Brain microvascular endothelial cell (primary cell): ENCODE results near the gene FGF2.

ENCODE experiments used
- DNase-seq: peaks from one replicate; pipeline ENCODE4 v3.0.0-alpha.2; 2020
- H3K27ac ChIP-seq: fragments of 250-450 bp; sonication (Bioruptor Pico); 2 replicates; pipeline ENCODE4 v1.5.1; 2020; ENCODE audit warnings: mild to moderate bottlenecking, moderate library complexity
- H3K27me3 ChIP-seq: fragments of 250-450 bp; sonication (Bioruptor Pico); replicated peaks from 2 replicates; pipeline ENCODE4 v1.5.1; 2020; ENCODE audit warnings: mild to moderate bottlenecking
- H3K36me3 ChIP-seq: fragments of 250-450 bp; sonication (Bioruptor Pico); replicated peaks from 2 replicates; pipeline ENCODE4 v1.5.1; 2020; ENCODE audit warnings: mild to moderate bottlenecking
- H3K4me3 ChIP-seq: 2 replicates; pipeline ENCODE4 v1.5.1; 2011; ENCODE audit warnings: low read depth, mild to moderate bottlenecking, control low read depth, low read length, moderate library complexity
- in situ Hi-C: cut with HindIII; loops from 2 replicates; pipeline ENCODE4 v1.10.0; 2017; ENCODE audit warnings: low sequenced_read_pairs, low pct_ligation_motif_present
- TF ChIP-seq, protein P1 (sequence below): IDR thresholded peaks from 2 replicates; pipeline ENCODE4 v1.5.1; 2011; ENCODE audit warnings: low read depth, mild to moderate bottlenecking, moderate library complexity, low read length, control low read depth, inconsistent platforms; ENCODE audit errors: missing control alignments

Gene FGF2

DNA sequence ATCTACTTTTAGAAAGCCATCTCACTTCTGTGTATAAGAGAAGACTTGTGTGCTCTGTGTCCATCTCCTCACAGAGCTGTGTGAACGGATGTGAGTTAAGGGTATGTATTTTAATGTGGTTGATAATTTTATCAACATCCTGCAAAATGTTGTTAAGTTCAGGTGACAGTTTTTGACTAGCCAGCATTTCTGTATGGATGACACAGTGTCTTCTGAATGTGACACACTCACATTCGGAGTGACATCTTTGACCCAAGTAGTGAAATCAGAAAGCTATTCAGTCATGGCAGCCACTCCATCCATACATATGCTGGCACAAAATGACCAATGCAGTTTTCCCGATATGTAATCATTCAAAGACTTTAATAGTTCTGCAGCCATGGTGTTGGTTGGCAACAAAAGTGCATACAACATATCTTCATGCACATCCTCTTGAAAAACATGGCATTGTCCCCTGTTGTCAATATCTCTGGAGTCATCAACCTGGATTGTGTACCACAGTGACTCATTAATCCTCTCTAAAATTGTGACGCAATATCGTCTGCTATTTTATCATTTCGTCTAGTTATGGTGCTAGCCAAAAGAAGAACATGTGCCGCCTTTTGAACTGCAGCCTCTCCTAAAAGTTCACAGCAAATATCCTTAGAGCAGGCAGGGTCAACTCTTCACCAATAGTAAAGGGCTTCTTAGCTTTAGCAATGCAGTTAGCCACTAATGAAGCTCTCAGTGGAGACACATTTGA, 6.8 kb upstream of the FGF2 start:
- TF ChIP-seq, protein P1, sequence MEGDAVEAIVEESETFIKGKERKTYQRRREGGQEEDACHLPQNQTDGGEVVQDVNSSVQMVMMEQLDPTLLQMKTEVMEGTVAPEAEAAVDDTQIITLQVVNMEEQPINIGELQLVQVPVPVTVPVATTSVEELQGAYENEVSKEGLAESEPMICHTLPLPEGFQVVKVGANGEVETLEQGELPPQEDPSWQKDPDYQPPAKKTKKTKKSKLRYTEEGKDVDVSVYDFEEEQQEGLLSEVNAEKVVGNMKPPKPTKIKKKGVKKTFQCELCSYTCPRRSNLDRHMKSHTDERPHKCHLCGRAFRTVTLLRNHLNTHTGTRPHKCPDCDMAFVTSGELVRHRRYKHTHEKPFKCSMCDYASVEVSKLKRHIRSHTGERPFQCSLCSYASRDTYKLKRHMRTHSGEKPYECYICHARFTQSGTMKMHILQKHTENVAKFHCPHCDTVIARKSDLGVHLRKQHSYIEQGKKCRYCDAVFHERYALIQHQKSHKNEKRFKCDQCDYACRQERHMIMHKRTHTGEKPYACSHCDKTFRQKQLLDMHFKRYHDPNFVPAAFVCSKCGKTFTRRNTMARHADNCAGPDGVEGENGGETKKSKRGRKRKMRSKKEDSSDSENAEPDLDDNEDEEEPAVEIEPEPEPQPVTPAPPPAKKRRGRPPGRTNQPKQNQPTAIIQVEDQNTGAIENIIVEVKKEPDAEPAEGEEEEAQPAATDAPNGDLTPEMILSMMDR: no peak
- H3K36me3 ChIP-seq: no peaks in the 10 kb centered on the region
- in situ Hi-C loops: no loop called here
- peak; percentile 50 for DNase-seq
- no peaks in the 10 kb centered on the region for H3K27me3 ChIP-seq
- H3K4me3 ChIP-seq: no peak overlapping the region
- no peak overlapping the region for H3K27ac ChIP-seq

DNA sequence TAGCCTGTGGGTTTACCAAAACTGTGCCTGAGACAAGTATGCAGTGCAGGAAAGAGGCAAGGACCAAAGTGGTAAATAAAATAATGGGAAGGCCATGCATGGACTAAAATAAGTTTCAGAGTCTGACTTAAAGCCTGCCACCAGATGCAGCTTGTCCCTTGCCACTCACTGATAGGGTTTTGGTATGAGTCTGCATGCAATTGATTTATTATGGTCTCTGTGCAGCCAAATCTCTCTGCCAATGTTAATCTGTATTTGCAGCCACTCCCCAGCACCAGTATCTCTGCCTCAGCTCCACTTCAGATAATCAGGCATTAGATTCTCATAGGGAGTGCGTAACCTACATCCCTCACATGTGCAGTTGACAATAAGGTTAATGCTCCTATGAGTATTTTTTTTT, 5.5 kb upstream of the FGF2 start:
- H3K4me3 ChIP-seq: no peak overlapping the region
- TF ChIP-seq, protein P1: no peak
- no peak for DNase-seq
- no peaks in the 10 kb centered on the region for H3K36me3 ChIP-seq
- in situ Hi-C loops: no loop called here
- no peaks in the 10 kb centered on the region for H3K27me3 ChIP-seq
- no peak overlapping the region for H3K27ac ChIP-seq

DNA sequence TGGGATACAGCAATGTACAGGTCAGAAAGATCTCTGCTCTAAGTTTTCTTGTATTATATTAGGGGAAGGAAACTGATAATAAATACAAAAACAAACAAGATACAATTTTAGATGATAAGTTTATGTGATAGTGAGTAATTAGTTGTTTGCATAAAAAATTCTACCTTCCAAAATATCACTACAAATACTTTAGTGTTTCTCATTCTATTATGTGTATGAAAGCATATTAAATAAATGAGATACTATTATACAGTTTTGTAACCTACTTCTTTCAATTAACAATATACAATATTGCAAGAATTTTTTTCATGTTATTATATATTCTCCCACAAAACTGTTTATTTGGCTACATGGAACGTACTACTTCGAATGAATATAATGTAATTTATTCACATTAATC, 4.2 kb upstream of the FGF2 start:
- H3K27ac ChIP-seq: no peak overlapping the region
- no peaks in the 10 kb centered on the region for H3K27me3 ChIP-seq
- H3K4me3 ChIP-seq: no peak overlapping the region
- no peaks in the 10 kb centered on the region for H3K36me3 ChIP-seq
- in situ Hi-C loops: no loop called here
- DNase-seq: no peak
- TF ChIP-seq, protein P1: no peak

DNA sequence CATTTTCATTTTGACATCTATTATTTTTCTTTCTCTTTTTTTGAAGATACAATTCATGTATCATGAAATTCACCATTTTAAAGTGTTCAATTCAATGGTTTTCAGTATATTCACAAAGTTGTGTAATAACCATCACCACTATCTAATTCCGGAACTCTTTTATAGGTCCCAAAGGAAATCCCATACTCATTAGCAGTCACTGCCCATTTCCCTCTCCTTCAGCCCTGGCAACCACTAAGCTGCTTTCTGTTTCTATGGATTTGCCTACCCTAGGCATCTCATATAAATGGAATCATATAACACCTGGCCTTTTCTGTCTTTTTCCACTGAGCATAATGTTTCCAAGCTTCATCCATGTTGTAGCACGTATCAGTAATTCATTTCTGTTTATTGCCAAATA, 3.2 kb upstream of the FGF2 start:
- TF ChIP-seq, protein P1: no peak
- Histone ChIP-seq H3K36me3 (no peaks in the 10 kb centered on the region), H3K4me3 (no peak overlapping the region), H3K27ac (no peak overlapping the region), H3K27me3 (no peaks in the 10 kb centered on the region)
- DNase-seq: no peak
- in situ Hi-C loops: no loop called here

DNA sequence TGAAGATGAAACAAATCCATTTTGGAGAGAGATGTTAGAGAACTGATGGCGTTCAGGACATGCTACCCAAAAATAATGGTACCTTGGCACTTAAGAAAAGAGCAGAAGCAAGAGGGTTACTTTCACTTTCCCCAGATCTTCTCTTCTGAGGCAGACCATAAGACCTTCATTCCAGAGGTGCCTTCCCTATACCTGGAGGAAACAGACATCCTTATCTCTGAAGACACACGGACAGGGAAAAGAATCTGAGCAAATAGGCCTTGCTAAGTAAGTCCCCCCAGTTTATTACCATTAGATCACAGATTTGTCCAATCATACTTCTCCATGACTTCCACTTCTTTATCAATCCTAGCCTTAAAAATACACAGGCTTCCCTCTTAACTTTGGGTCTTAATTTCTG, 2.0 kb upstream of the FGF2 start:
- TF ChIP-seq, protein P1: no peak
- Histone ChIP-seq H3K27me3 (no peaks in the 10 kb centered on the region), H3K36me3 (no peaks in the 10 kb centered on the region), H3K4me3 (no peak overlapping the region), H3K27ac (no peak overlapping the region)
- in situ Hi-C loops: no loop called here
- no peak for DNase-seq

DNA sequence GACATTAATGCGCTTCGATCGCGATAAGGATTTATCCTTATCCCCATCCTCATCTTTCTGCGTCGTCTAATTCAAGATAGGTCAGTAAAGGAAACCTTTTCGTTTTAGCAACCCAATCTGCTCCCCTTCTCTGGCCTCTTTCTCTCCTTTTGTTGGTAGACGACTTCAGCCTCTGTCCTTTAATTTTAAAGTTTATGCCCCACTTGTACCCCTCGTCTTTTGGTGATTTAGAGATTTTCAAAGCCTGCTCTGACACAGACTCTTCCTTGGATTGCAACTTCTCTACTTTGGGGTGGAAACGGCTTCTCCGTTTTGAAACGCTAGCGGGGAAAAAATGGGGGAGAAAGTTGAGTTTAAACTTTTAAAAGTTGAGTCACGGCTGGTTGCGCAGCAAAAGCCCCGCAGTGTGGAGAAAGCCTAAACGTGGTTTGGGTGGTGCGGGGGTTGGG, 528 bp upstream of the FGF2 start:
- in situ Hi-C loops: no loop called here
- peak; percentile 14 for DNase-seq
- peak overlapping the region; percentile 25 for H3K27ac ChIP-seq

More for the DNA sequence above, 528 bp upstream of the FGF2 start:
- TF ChIP-seq, protein P1: no peak
- peak overlapping the region; percentile 84 for H3K4me3 ChIP-seq
- H3K27me3 ChIP-seq: no peaks in the 10 kb centered on the region
- no peaks in the 10 kb centered on the region for H3K36me3 ChIP-seq
